Measurements from ENCODE around the gene HSH2D. TPM values are rescaled to one million over a fixed set of nuclear protein-coding genes. Genes with fewer than 3 reads are reported as not detected.
A peak's percentile ranks its signal among the peaks of the same experiment; 100 is the strongest.

HSH2D gene
- total and polyA plus RNA-seq, 2 of the 13 experiments (the other 11 are each of a cell fraction or from before 2014, with no cell fraction given): 0.69 to 3.2 TPM

DNA sequence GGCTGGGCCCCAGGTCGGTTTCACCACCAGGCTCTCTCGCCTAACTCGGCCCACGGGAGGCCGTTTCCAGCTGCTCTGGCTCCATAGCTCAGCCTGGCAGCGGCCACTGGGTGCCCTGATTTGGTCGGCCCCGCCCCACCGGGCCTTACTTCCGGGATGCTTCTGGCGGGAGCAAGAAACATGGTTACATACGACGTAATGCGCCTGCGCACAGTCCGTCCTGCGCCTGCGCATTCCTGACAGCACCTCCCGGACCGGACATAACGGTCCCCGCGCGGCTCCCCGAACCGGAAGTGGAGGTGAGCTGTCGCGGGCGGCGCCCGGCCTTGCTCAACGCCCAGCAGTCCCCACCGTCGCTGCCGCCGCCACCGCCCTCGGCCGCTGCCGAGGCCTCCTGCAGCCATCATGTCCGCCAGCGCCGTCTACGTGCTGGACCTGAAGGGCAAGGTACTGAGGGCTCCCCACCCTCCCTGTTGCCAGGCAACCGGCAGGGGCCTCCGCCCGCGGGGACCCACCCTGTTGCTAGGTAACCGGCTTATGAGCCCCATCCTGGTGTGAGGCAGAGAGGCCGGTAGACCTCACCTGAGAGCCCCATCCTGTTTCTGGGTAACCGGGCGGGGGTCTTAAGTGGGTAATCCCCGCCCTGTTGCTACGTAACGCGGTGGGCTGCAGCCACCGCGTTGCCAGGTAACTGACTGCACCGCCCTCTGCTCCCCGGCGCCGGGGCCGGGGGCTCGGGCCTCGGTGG is 54.3 kb downstream of the HSH2D start, which contains the start of gene AP1M1 (continued):
- TF ChIP-seq IRX3 (CRISPR knock-in tag; IDR thresholded peaks at IDR 0.05; ENCODE audit: borderline replicate concordance, low read depth) (no peak), BCL6 (CRISPR knock-in tag; IDR thresholded peaks at IDR 0.05) (peak; percentile 35; the same call in 1 of the 2 replicates), ZNF839 (CRISPR knock-in tag; IDR thresholded peaks at IDR 0.05; ENCODE audit: borderline replicate concordance) (peak; percentile 90; the same call in 1 of the 2 replicates), POLR2G (IDR thresholded peaks at IDR 0.05; ENCODE audit: low read depth, low read length) (peak; percentile 88), NFATC3 (CRISPR knock-in tag; IDR thresholded peaks at IDR 0.05) (0 out of 2 replicates have a peak, but pooled peaks have one; percentile 76), KLF9 (CRISPR knock-in tag; IDR thresholded peaks at IDR 0.05; ENCODE audit: low read depth) (0 out of 2 replicates have a peak, but pooled peaks have one; percentile 44), MAZ (IDR thresholded peaks at IDR 0.05; ENCODE audit: borderline replicate concordance, low read depth, low read length) (peak; percentile 57; the same call in 1 of the 2 replicates), MAZ (CRISPR knock-in tag; IDR thresholded peaks at IDR 0.05; ENCODE audit: low read depth) (peak; percentile 76; the same call in 1 of the 2 replicates), ZNF543 (CRISPR knock-in tag; IDR thresholded peaks at IDR 0.05) (peak; percentile 89), MXD4 (CRISPR knock-in tag; IDR thresholded peaks at IDR 0.05) (peak; percentile 69), ZNF292 (CRISPR knock-in tag; IDR thresholded peaks at IDR 0.05; ENCODE audit: borderline replicate concordance, low read depth) (0 out of 2 replicates have a peak, but pooled peaks have one; percentile 67), PAWR (CRISPR knock-in tag; IDR thresholded peaks at IDR 0.05; ENCODE audit: borderline replicate concordance) (no peak), KDM6A (CRISPR knock-in tag; IDR thresholded peaks at IDR 0.05; ENCODE audit: low read depth) (no peak), DNMT3B (CRISPR knock-in tag; conservative IDR thresholded peaks at IDR 0.05) (no peak)
- TF ChIP-seq, protein P1, sequence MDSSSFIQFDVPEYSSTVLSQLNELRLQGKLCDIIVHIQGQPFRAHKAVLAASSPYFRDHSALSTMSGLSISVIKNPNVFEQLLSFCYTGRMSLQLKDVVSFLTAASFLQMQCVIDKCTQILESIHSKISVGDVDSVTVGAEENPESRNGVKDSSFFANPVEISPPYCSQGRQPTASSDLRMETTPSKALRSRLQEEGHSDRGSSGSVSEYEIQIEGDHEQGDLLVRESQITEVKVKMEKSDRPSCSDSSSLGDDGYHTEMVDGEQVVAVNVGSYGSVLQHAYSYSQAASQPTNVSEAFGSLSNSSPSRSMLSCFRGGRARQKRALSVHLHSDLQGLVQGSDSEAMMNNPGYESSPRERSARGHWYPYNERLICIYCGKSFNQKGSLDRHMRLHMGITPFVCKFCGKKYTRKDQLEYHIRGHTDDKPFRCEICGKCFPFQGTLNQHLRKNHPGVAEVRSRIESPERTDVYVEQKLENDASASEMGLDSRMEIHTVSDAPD (CRISPR knock-in tag; IDR thresholded peaks at IDR 0.05): no peak
- TF ChIP-seq, protein P2, sequence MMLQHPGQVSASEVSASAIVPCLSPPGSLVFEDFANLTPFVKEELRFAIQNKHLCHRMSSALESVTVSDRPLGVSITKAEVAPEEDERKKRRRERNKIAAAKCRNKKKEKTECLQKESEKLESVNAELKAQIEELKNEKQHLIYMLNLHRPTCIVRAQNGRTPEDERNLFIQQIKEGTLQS (CRISPR knock-in tag; IDR thresholded peaks at IDR 0.05): peak; percentile 17; the same call in 1 of the 2 replicates
- TF ChIP-seq, protein P3, sequence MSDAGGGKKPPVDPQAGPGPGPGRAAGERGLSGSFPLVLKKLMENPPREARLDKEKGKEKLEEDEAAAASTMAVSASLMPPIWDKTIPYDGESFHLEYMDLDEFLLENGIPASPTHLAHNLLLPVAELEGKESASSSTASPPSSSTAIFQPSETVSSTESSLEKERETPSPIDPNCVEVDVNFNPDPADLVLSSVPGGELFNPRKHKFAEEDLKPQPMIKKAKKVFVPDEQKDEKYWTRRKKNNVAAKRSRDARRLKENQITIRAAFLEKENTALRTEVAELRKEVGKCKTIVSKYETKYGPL (CRISPR knock-in tag; IDR thresholded peaks at IDR 0.05): 0 out of 2 replicates have a peak, but pooled peaks have one; percentile 49
- TF ChIP-seq, protein P4, sequence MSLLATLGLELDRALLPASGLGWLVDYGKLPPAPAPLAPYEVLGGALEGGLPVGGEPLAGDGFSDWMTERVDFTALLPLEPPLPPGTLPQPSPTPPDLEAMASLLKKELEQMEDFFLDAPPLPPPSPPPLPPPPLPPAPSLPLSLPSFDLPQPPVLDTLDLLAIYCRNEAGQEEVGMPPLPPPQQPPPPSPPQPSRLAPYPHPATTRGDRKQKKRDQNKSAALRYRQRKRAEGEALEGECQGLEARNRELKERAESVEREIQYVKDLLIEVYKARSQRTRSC (CRISPR knock-in tag; IDR thresholded peaks at IDR 0.05; ENCODE audit: low read depth): 0 out of 2 replicates have a peak, but pooled peaks have one; percentile 50
- TF ChIP-seq, protein P5, sequence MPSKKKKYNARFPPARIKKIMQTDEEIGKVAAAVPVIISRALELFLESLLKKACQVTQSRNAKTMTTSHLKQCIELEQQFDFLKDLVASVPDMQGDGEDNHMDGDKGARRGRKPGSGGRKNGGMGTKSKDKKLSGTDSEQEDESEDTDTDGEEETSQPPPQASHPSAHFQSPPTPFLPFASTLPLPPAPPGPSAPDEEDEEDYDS (CRISPR knock-in tag; IDR thresholded peaks at IDR 0.05): peak; percentile 43; the same call in 1 of the 2 replicates
- TF ChIP-seq, protein P6, sequence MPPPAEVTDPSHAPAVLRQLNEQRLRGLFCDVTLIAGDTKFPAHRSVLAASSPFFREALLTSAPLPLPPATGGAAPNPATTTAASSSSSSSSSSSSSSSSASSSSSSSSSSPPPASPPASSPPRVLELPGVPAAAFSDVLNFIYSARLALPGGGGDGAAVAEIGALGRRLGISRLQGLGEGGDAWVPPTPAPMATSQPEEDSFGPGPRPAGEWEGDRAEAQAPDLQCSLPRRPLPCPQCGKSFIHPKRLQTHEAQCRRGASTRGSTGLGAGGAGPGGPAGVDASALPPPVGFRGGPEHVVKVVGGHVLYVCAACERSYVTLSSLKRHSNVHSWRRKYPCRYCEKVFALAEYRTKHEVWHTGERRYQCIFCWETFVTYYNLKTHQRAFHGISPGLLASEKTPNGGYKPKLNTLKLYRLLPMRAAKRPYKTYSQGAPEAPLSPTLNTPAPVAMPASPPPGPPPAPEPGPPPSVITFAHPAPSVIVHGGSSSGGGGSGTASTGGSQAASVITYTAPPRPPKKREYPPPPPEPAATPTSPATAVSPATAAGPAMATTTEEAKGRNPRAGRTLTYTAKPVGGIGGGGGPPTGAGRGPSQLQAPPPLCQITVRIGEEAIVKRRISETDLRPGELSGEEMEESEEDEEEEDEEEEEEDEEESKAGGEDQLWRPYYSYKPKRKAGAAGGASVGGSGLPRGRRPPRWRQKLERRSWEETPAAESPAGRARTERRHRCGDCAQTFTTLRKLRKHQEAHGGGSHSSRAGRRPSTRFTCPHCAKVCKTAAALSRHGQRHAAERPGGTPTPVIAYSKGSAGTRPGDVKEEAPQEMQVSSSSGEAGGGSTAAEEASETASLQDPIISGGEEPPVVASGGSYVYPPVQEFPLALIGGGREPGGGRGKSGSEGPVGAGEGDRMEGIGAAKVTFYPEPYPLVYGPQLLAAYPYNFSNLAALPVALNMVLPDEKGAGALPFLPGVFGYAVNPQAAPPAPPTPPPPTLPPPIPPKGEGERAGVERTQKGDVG (CRISPR knock-in tag; IDR thresholded peaks at IDR 0.05; ENCODE audit: borderline replicate concordance): 0 out of 2 replicates have a peak, but pooled peaks have one; percentile 42
